ENCODE data around the gene ATP5PB.

ATP5PB gene

GRCh38 chr1:111509997-111510375 is 60.7 kb downstream of the ATP5PB start:
- DNase-seq: peak; percentile 9

- no peak for DNase-seq
Measured at GRCh38 chr1:111511370-111511769, 62.1 kb downstream of the ATP5PB start.
